H9 (cell line): ENCODE results near the gene ENKUR. TPM values are rescaled to one million over a fixed set of nuclear protein-coding genes. Genes with fewer than 3 reads are reported as not detected.

Experiments
- DNase-seq: peaks from one replicate; pipeline ENCODE4 v3.0.0-alpha.2; 2017
- H2AFZ ChIP-seq: one replicate; pipeline ENCODE4 v1.6.1; 2013; ENCODE audit warnings: mild to moderate bottlenecking, low read length, control low read depth, moderate library complexity
- H2AK5ac ChIP-seq: 2 replicates; pipeline ENCODE4 v1.6.1; 2013; ENCODE audit warnings: low read length, control low read depth, mixed read lengths; ENCODE audit not compliant: insufficient read length
- H2BK120ac ChIP-seq: one replicate; pipeline ENCODE4 v1.6.1; 2013; ENCODE audit warnings: low read depth, mild to moderate bottlenecking, low read length, control low read depth, inconsistent platforms; ENCODE audit not compliant: poor library complexity, severe bottlenecking
- H2BK12ac ChIP-seq: 2 replicates; pipeline ENCODE4 v1.6.1; 2013; ENCODE audit warnings: low read length, control low read depth, mixed read lengths, low read depth; ENCODE audit not compliant: insufficient read length
- H2BK15ac ChIP-seq: 2 replicates; pipeline ENCODE4 v1.6.1; 2013; ENCODE audit warnings: low read depth, low read length, control low read depth
- H2BK20ac ChIP-seq: one replicate; pipeline ENCODE4 v1.6.1; 2013; ENCODE audit warnings: low read depth, mild to moderate bottlenecking, low read length, control low read depth, inconsistent platforms; ENCODE audit not compliant: poor library complexity, severe bottlenecking
- H2BK5ac ChIP-seq: 2 replicates; pipeline ENCODE4 v1.6.1; 2013; ENCODE audit warnings: low read length, control low read depth, mixed read lengths; ENCODE audit not compliant: insufficient read length
- H3K14ac ChIP-seq: 2 replicates; pipeline ENCODE4 v1.6.1; 2013; ENCODE audit warnings: low read length, control low read depth; ENCODE audit not compliant: insufficient read depth
- H3K18ac ChIP-seq: 2 replicates; pipeline ENCODE4 v1.6.1; 2013; ENCODE audit warnings: low read depth, mild to moderate bottlenecking, mixed read lengths, low read length, control low read depth; ENCODE audit not compliant: insufficient read length
- H3K23ac ChIP-seq: 2 replicates; pipeline ENCODE4 v1.6.1; 2013; ENCODE audit warnings: low read length, control low read depth, mixed read lengths, low read depth; ENCODE audit not compliant: insufficient read length
- H3K23me2 ChIP-seq: 2 replicates; pipeline ENCODE4 v1.6.1; 2013; ENCODE audit warnings: low read depth, mild to moderate bottlenecking, mixed read lengths, low read length, control low read depth; ENCODE audit not compliant: insufficient read length, poor library complexity, severe bottlenecking
- H3K27ac ChIP-seq: 2 replicates; pipeline ENCODE4 v1.5.1; 2013; ENCODE audit warnings: low read length, control low read depth, mixed read lengths, low read depth; ENCODE audit not compliant: insufficient read length
- H3K27me3 ChIP-seq: 2 replicates; pipeline ENCODE4 v1.6.1; 2013; ENCODE audit warnings: low read length, control low read depth, inconsistent platforms; ENCODE audit not compliant: insufficient read depth
- H3K4ac ChIP-seq: 2 replicates; pipeline ENCODE4 v1.6.1; 2013; ENCODE audit warnings: low read depth, mild to moderate bottlenecking, control low read depth, inconsistent platforms, low read length, moderate library complexity
- H3K4me1 ChIP-seq: 2 replicates; pipeline ENCODE4 v1.6.1; 2013; ENCODE audit warnings: low read length, control low read depth, inconsistent platforms; ENCODE audit not compliant: insufficient read depth
- H3K4me2 ChIP-seq: 2 replicates; pipeline ENCODE4 v1.6.1; 2013; ENCODE audit warnings: low read length, control low read depth, mixed read lengths; ENCODE audit not compliant: insufficient read length, insufficient read depth
- H3K56ac ChIP-seq: 2 replicates; pipeline ENCODE4 v1.6.1; 2013; ENCODE audit warnings: low read depth, mild to moderate bottlenecking, mixed read lengths, low read length, control low read depth; ENCODE audit not compliant: insufficient read length
- H3K79me1 ChIP-seq: 2 replicates; pipeline ENCODE4 v1.6.1; 2013; ENCODE audit warnings: low read depth, mild to moderate bottlenecking, moderate library complexity, low read length, control low read depth, inconsistent platforms; ENCODE audit not compliant: insufficient read depth, poor library complexity, severe bottlenecking
- H3K79me2 ChIP-seq: 2 replicates; pipeline ENCODE4 v1.6.1; 2013; ENCODE audit warnings: low read length, control low read depth, inconsistent platforms; ENCODE audit not compliant: insufficient read depth
- H3K9ac ChIP-seq: 2 replicates; pipeline ENCODE4 v1.6.1; 2013; ENCODE audit warnings: low read length, control low read depth, mixed read lengths; ENCODE audit not compliant: insufficient read length; ENCODE audit errors: extremely low read depth
- H3K9me3 ChIP-seq: one replicate; pipeline ENCODE4 v1.6.1; 2013; ENCODE audit warnings: low read depth, low read length, inconsistent platforms; ENCODE audit not compliant: control insufficient read depth
- H3T11ph ChIP-seq: one replicate; pipeline ENCODE4 v1.6.1; 2013; ENCODE audit warnings: mild to moderate bottlenecking, low read length, control low read depth, inconsistent platforms
- H4K20me1 ChIP-seq: one replicate; pipeline ENCODE4 v1.6.1; 2013; ENCODE audit not compliant: control insufficient read depth, insufficient read length, insufficient read depth
- H4K5ac ChIP-seq: 2 replicates; pipeline ENCODE4 v1.6.1; 2013; ENCODE audit warnings: low read depth, mild to moderate bottlenecking, mixed read lengths, low read length, control low read depth; ENCODE audit not compliant: insufficient read length
- H4K8ac ChIP-seq: replicated peaks from 2 replicates; pipeline ENCODE4 v1.6.1; 2013; ENCODE audit warnings: low read length, control low read depth, mixed read lengths, low read depth; ENCODE audit not compliant: insufficient read length
- H4K91ac ChIP-seq: 2 replicates; pipeline ENCODE4 v1.6.1; 2013; ENCODE audit warnings: low read depth, mild to moderate bottlenecking, moderate library complexity, mixed read lengths, low read length, control low read depth; ENCODE audit not compliant: insufficient read length
- H3K27ac Mint-ChIP-seq, 3 experiments: 2 replicates in 2 of 3; 3 replicates in 1 of 3; pipeline ENCODE4 v1.8.0; 2020 to 2021; ENCODE audit warnings: mixed read lengths in 3 of 3, mild to moderate bottlenecking in 1 of 3, moderate library complexity in 1 of 3
- H3K27me3 Mint-ChIP-seq: 2 replicates; pipeline ENCODE4 v1.8.0; 2021; ENCODE audit warnings: low read depth, mild to moderate bottlenecking, moderate library complexity, mixed read lengths
- H3K36me3 Mint-ChIP-seq, 3 experiments: 2 replicates in 2 of 3; 3 replicates in 1 of 3; pipeline ENCODE4 v1.8.0; 2020 to 2021; ENCODE audit warnings: low read depth in 3 of 3, mixed read lengths in 3 of 3; ENCODE audit not compliant: insufficient read depth in 1 of 3
- H3K4me1 Mint-ChIP-seq, 2 experiments: 2 replicates each; pipeline ENCODE4 v1.8.0; 2020; ENCODE audit warnings: mixed read lengths in 2 of 2
- H3K4me3 Mint-ChIP-seq, 2 experiments: 2 replicates in 1 of 2; 3 replicates in 1 of 2; pipeline ENCODE4 v1.8.0; 2020 to 2021; ENCODE audit warnings: mild to moderate bottlenecking in 2 of 2, mixed read lengths in 2 of 2, moderate library complexity in 1 of 2
- H3K9me3 Mint-ChIP-seq, 2 experiments: 2 replicates in 1 of 2; 3 replicates in 1 of 2; pipeline ENCODE4 v1.8.0; 2020; ENCODE audit warnings: mild to moderate bottlenecking in 2 of 2, mixed read lengths in 2 of 2, moderate library complexity in 1 of 2
- WGBS: extraction: QIAGEN DNeasy Blood & Tissue Kit; methylation state at CpG from one replicate; pipeline ENCODE4 v1.1.7; 2013; ENCODE audit warnings: missing lambda C conversion rate, low lambda C conversion rate, mixed read lengths; ENCODE audit not compliant: insufficient read length; ENCODE audit errors: extremely low coverage; 5-methylcytosine and 5-hydroxymethylcytosine counted together
- total RNA-seq: library from RNA; stranded (reverse); gene quantifications from 2 replicates; pipeline ENCODE4 v1.2.1, GENCODE V29; 2021
- TF ChIP-seq, protein P1 (sequence below): fragments of 200-600 bp; sonication (generic); conservative IDR thresholded peaks from 3 replicates; pipeline ENCODE4 v1.8.0; 2021; ENCODE audit warnings: antibody characterized with exemption, mild to moderate bottlenecking

Gene ENKUR
- total RNA-seq, 1 experiment from 2014 or later: not detected

GRCh38 chr10:24938076-24938475, 77.9 kb downstream of the ENKUR start:
- Histone ChIP-seq H3K4me2 (no peak overlapping the region), H4K5ac (no peak overlapping the region), H4K20me1 (no peaks in the 10 kb centered on the region), H3K9ac (no peak overlapping the region), H3T11ph (no peak overlapping the region), H2AFZ (no peak overlapping the region), H3K9me3 (no peaks in the 10 kb centered on the region), H3K79me2 (no peaks in the 10 kb centered on the region), H2BK15ac (no peak overlapping the region), H4K8ac (no peak overlapping the region), H3K18ac (no peak overlapping the region), H3K23me2 (no peaks in the 10 kb centered on the region), H3K79me1 (no peaks in the 10 kb centered on the region), H3K56ac (no peak overlapping the region), H3K4me1 (no peaks in the 10 kb centered on the region), H3K4ac (no peak overlapping the region), H4K91ac (no peak overlapping the region), H3K27ac (no peak overlapping the region), H3K14ac (no peak overlapping the region), H2AK5ac (no peak overlapping the region), H3K23ac (no peak overlapping the region), H2BK5ac (no peak overlapping the region), H2BK12ac (no peak overlapping the region), H2BK20ac (no peak overlapping the region), H2BK120ac (no peak overlapping the region), H3K27me3 (no peaks in the 10 kb centered on the region)
- peaks cover 7 to 20% (median 11%) of the 10 kb centered on the region in 3 experiments; a peak in 5 of 7 replicates for H3K36me3 Mint-ChIP-seq
- TF ChIP-seq, protein P1, sequence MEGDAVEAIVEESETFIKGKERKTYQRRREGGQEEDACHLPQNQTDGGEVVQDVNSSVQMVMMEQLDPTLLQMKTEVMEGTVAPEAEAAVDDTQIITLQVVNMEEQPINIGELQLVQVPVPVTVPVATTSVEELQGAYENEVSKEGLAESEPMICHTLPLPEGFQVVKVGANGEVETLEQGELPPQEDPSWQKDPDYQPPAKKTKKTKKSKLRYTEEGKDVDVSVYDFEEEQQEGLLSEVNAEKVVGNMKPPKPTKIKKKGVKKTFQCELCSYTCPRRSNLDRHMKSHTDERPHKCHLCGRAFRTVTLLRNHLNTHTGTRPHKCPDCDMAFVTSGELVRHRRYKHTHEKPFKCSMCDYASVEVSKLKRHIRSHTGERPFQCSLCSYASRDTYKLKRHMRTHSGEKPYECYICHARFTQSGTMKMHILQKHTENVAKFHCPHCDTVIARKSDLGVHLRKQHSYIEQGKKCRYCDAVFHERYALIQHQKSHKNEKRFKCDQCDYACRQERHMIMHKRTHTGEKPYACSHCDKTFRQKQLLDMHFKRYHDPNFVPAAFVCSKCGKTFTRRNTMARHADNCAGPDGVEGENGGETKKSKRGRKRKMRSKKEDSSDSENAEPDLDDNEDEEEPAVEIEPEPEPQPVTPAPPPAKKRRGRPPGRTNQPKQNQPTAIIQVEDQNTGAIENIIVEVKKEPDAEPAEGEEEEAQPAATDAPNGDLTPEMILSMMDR: no peak
- peaks cover 0 to 5% of the 10 kb centered on the region in 2 experiments; a peak in 3 of 4 replicates for H3K4me1 Mint-ChIP-seq
- H3K27me3 Mint-ChIP-seq: no peaks in the 10 kb centered on the region
- no CpG with 5 or more reads among the region's 5 CpGs for WGBS
- peaks cover 4 to 8% of the 10 kb centered on the region in 2 experiments; a peak in 3 of 5 replicates for H3K9me3 Mint-ChIP-seq
- H3K27ac Mint-ChIP-seq: no peak overlapping the region
- DNase-seq: no peak
- H3K4me3 Mint-ChIP-seq: no peak overlapping the region
